GM21447 (cell line): Measurements from ENCODE around the gene OPN1SW.

Experiments
- ATAC-seq: cut with Tn5 transposase; IDR thresholded peaks from one replicate; pipeline ENCODE4 v1.9.1; 2021; ENCODE audit not compliant: unreplicated experiment

The OPN1SW gene

DNA sequence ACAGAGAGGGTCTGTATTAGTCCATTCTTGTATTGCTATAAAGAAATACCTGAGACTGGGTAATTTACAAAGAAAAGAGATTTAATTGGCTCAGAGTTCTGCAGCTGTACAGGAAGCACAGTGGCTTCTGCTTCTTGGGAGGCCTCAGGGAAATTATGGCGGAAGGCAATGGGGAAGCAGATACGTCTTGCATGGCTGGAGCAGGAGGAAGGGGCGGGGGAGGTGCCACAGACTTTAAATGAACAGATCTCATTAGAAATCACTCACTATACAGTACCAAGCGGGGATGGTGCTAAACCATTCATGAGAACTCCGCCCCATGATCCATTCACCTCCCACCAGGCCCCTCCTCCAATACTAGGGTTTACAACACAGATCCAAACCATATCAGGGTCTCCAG is 40.2 kb downstream of the OPN1SW start:
- no peak for ATAC-seq

DNA sequence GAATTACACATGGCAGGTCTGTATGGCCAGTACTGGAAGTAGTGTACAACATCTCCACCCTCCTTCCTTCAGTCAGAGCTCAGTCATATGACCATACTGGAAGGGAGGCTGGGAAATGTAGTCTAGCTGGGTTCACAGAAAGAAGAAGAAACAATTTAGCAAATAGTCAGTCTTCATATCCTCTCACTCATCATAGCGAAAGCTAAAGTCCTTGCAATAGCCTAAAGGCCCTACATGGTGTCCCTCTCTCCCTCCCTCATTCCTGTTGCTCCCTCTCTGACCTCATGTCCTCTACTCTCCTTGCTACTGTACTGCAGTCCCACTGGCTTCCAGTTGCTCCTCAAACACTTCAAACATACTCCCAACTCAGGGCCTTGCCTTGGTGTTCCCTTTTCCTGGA is 40.7 kb downstream of the OPN1SW start:
- ATAC-seq, result no peak

DNA sequence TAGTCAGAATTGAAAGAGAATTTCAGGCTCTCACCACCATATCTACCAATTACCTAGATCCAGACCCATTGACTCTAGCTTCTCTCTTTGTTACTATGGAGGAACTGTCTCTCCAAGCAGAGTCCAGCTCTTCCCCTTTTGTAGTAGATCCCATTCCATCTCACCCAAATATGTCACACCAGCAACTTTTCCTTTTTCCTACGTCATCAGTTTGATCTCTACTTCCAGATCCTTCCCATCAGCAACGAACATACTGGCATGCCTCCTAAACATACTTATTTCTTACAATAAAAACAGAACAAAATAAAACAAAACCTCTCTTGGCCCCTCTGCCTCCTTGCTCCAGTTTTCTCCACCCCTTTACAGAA is 42.3 kb downstream of the OPN1SW start:
- ATAC-seq, result no peak

- no peak for ATAC-seq
These were observed 42.9 kb downstream of the OPN1SW start for GRCh38 chr7:128732521-128733277.

DNA sequence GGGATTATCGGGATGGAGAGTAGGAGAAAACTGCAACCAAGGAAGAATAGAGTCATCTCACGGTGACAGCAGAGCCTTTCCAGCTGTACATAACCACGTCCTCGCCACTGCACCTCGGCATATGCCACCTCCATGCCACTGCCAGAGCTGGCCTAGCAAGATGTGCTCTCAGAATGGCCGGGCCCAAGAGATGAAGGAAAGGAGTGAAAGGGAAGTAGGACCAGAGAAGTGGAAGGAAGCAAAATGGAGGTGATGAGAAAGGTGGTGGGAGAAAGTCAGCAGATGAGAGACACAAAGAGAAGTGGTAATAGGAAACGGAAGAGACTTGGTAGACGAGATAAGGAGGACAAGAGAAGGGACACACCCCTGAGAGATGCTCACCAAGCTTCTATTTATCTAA is 44.4 kb downstream of the OPN1SW start:
- ATAC-seq, result no peak

GRCh38 chr7:128729494-128729893 is 46.1 kb downstream of the OPN1SW start:
- no peak for ATAC-seq

DNA sequence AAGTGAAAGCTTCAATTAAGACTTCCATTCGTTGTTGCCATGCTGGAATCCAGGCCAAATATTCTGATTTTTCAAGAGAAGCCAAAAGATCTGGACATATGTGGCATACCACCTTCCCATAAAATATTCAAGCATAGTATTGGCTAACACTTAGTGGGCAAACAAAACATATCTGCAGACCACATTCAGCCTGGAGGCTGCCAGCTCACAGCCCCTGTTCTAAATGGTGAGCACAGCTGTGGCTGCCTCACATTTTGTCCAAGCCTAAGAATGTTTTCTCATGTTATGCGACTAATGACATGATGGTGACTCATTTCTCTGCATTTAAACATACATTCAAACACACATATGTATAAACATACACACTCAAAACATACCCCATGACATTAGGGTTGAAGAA is 47.0 kb downstream of the OPN1SW start:
- ATAC-seq, result no peak

GRCh38 chr7:128727239-128727638 is 48.4 kb downstream of the OPN1SW start:
- ATAC-seq, result no peak

GRCh38 chr7:128726737-128727072 is 48.9 kb downstream of the OPN1SW start:
- ATAC-seq, result no peak

DNA sequence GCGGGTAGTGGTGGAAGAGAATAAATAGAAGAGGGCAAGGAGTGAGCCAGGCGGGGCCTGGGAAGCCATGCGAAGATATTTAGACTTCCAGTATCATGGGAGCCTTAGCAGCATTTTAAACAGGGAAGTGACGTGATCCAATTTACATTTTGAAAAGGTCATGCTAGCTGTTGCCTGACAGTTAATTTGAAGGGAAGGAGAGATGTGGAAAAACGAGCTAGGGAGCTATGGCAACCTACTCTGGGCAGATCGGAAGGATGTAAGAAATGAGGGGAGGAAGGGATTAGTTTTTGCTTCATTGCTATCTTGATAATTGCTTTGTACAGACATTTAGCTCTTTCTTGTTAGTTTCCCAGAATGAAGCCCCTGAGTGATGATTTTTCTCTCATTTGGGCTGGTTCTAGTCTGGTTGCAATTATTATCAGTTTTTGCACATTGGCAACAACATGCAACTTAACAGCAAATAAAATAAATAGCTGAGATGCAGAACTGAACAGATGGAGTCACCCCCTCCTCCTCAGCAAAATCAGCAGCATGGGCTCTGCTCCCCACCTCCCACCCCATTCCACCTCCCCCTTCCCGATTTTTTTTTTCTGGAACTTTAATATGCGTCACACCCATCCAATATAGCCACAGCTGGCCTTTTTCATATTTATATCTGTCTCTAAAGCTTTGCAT is 49.4 kb downstream of the OPN1SW start:
- ATAC-seq, result no peak

- ATAC-seq, result no peak
These were observed 50.1 kb downstream of the OPN1SW start for GRCh38 chr7:128725531-128725930.

- ATAC-seq, result no peak
These were observed 50.9 kb downstream of the OPN1SW start for GRCh38 chr7:128724743-128725142.
